ENCODE measurements around the gene NRF1. TPM values are rescaled to one million over a fixed set of nuclear protein-coding genes. Genes with fewer than 3 reads are reported as not detected.
A peak's percentile ranks its signal among the peaks of the same experiment; 100 is the strongest.

Gene NRF1
- total and polyA plus RNA-seq, 12 donors, result 7.7 to 16.0 (median 10.1) TPM

DNA sequence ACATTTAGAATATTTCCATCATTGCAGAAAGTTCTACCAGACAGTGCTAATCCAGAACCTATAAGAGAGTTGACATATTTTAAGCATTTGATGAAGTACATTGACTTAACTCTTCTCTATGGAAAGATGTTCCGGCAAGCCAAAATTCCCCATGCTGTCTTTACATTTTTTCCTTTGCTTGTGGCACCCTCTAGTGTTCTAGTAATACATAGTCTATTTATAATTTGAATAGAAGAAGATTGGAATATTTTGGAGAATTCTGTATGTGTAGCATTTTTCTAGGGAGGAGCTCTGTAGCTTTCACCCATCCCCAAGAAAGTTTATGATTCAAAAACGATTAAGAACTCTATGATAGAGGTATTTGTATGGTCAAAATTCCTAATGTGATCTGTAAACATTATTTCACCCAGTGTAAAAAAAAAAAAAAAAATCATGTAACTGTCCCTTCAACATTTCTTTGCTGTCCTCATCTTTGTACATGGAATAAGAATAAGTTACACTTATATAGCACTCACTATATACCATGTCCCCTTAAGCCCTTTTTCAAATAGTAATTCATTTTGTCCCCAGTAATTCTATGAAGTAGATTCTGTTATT, 33.2 kb downstream of the NRF1 start:
- Histone ChIP-seq H3K9me3 (replicated peaks in 1 of 3) (no peaks in the 10 kb centered on the region), H3K4me3 (no peak overlapping the region), H3K4me1 (replicated peaks in 1 of 2) (peaks cover 3 to 13% of the 10 kb centered on the region in 2 donors), H3K27ac (no peak overlapping the region), H3K27me3 (no peaks in the 10 kb centered on the region), H3K36me3 (replicated peaks in 1 of 2) (no peaks in the 10 kb centered on the region)
- DNase-seq, result no peak
- no peak for TF ChIP-seq POLR2A (IDR thresholded peaks at IDR 0.05)
- TF ChIP-seq, protein P1, sequence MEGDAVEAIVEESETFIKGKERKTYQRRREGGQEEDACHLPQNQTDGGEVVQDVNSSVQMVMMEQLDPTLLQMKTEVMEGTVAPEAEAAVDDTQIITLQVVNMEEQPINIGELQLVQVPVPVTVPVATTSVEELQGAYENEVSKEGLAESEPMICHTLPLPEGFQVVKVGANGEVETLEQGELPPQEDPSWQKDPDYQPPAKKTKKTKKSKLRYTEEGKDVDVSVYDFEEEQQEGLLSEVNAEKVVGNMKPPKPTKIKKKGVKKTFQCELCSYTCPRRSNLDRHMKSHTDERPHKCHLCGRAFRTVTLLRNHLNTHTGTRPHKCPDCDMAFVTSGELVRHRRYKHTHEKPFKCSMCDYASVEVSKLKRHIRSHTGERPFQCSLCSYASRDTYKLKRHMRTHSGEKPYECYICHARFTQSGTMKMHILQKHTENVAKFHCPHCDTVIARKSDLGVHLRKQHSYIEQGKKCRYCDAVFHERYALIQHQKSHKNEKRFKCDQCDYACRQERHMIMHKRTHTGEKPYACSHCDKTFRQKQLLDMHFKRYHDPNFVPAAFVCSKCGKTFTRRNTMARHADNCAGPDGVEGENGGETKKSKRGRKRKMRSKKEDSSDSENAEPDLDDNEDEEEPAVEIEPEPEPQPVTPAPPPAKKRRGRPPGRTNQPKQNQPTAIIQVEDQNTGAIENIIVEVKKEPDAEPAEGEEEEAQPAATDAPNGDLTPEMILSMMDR (IDR thresholded peaks at IDR 0.05), result peak; percentile 26 to 55 (median 54)
- intact Hi-C loops (cut with DNase I), result loop anchor here in 1 of 2 donors (10.0 kb wide), 2 partner anchors 170 to 280 kb away; no protein-coding TSS in a partner anchor
- 19 to 37% (median 21%) methylated on average over 2 of the region's 2 CpGs for WGBS, 4 donors

DNA sequence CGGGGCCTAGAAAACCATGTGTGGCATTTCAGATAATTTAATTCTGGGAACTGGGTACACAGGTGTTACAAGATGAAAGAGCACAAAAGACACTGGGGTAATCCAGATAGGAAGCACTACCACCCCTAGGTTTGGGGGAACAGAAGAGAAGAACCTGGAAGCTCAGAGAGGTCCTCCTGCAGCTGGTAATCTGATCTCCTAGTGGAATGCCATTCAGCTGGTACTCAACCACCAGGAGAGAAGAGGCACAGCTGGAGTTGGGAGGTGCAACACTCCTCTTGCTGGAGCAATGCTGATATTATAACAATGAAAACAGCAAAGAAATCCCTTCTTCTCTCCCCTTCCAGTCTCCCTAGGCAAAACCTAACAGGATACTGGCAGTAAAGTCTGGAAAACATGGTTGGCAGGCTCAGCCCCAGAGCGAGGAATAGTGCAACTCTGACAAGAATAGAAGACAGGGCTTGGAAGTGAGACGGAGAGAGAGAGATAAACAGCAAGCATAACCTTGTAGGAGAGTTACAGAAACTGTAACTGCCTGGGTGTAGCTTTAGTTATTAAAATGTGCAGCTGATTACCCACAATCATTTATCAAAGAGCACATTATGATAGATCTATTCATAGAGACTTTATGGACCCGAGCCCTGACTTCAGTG, 35.0 kb downstream of the NRF1 start:
- TF ChIP-seq, protein P1 (IDR thresholded peaks at IDR 0.05), result no peak
- no peak for TF ChIP-seq POLR2A (IDR thresholded peaks at IDR 0.05)
- intact Hi-C loops (cut with DNase I), result loop anchor here in 1 of 2 donors (10.0 kb wide), 2 partner anchors 172 to 282 kb away; no protein-coding TSS in a partner anchor

DNA sequence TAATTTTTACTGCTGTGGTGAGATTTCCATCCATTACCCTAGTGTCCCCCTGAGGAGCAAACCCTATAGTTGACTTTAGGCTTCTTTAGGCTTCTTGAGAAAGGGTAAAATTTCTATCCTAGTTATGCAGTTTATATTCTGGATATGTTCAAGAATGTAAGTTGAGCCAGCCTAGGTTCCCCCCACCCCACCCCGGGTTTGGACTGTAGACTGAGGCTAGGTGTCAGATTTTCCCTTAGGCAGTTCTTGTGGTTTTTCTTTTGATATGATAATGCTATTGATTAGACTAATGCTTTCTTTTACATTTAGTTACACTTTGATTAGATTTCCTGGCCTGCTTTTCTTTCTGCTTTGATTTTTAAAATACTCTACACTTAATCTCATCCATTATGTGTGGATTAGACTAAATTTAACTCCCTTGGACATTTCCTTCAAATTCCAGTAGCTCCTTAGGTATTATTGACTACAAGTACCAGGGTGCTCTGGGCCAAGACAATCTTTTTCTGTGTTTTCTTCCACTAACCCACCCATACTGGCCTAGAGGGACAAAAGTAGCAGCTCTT, 37.7 kb downstream of the NRF1 start:
- peaks cover 3 to 11% of the 10 kb centered on the region in 2 donors for H3K4me1 ChIP-seq (replicated peaks in 1 of 2)
- intact Hi-C loops (cut with DNase I), result loop anchor here in 1 of 2 donors (10.0 kb wide), 2 partner anchors 174 to 284 kb away; no protein-coding TSS in a partner anchor
- WGBS, 4 donors, result 92 to 95% (median 93%) methylated on average over 1 of the region's 1 CpG
- no peak for DNase-seq
- no peaks in the 10 kb centered on the region for H3K9me3 ChIP-seq (replicated peaks in 1 of 3)
- no peak overlapping the region for H3K27ac ChIP-seq
- no peaks in the 10 kb centered on the region for H3K36me3 ChIP-seq (replicated peaks in 1 of 2)
- no peak overlapping the region for H3K4me3 ChIP-seq
- no peak for TF ChIP-seq POLR2A (IDR thresholded peaks at IDR 0.05)
- TF ChIP-seq, protein P1 (IDR thresholded peaks at IDR 0.05), result no peak
- no peaks in the 10 kb centered on the region for H3K27me3 ChIP-seq

More for the DNA sequence above, 35.0 kb downstream of the NRF1 start:
- peaks cover 3 to 13% of the 10 kb centered on the region in 2 donors for H3K4me1 ChIP-seq (replicated peaks in 1 of 2)
- no peak overlapping the region for H3K4me3 ChIP-seq
- H3K27me3 ChIP-seq, result no peaks in the 10 kb centered on the region
- no peak overlapping the region for H3K27ac ChIP-seq
- H3K9me3 ChIP-seq (replicated peaks in 1 of 3), result no peaks in the 10 kb centered on the region
- peak in 1 of 7 donors; percentile 5 for DNase-seq
- no peaks in the 10 kb centered on the region for H3K36me3 ChIP-seq (replicated peaks in 1 of 2)
- 64 to 73% (median 67%) methylated on average over 4 of the region's 4 CpGs for WGBS, 4 donors

DNA sequence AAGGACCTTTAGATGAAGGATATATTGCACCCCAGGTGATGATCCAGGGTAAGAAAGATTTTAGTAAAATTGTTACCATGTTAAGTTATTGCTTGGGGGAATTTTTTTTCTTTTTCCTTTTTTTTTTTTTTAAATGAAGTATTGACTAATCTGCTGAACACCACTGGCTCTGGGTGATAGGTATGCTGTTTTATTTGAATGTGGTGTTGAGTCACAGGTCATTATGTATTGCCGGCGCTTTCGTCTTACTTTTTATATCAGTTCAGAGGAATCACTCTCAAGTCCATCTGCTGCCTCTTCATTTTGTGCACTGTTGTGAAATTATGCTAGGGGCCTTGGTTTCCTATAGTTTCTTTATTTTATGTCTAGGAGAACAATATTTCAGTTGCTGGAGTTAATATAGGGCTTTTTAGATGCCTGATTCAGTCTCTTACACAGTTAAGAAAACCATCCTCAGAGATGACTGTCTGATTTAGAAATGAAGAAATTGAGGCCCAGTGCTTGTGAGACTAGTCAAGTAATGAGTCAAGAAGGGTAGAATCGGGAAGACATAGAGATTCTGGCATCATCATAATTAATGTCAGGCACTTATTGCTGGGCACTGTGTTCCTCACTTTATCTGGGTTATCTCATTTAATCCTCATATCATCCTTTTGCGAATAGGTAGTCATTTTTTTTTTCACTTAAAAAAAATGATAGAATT, 38.7 kb downstream of the NRF1 start:
- 78 to 89% (median 87%) methylated on average over 5 of the region's 5 CpGs for WGBS, 4 donors
- Histone ChIP-seq H3K27ac (no peak overlapping the region), H3K36me3 (replicated peaks in 1 of 2) (no peaks in the 10 kb centered on the region), H3K27me3 (no peaks in the 10 kb centered on the region), H3K4me3 (no peak overlapping the region), H3K9me3 (replicated peaks in 1 of 3) (no peaks in the 10 kb centered on the region), H3K4me1 (replicated peaks in 1 of 2) (peaks cover 3 to 7% of the 10 kb centered on the region in 2 donors)
- no peak for TF ChIP-seq POLR2A (IDR thresholded peaks at IDR 0.05)
- TF ChIP-seq, protein P1 (IDR thresholded peaks at IDR 0.05), result no peak
- intact Hi-C loops (cut with DNase I), result no loop called here
- no peak for DNase-seq

Measured in adrenal gland (tissue), 12 donors.